Pancreas (tissue), 10 donors: Measurements from ENCODE around the gene ACSBG1. TPM values are rescaled to one million over a fixed set of nuclear protein-coding genes. Genes with fewer than 3 reads are reported as not detected.

ENCODE experiments used
- ATAC-seq, 4 donors: fragments of 200-7000 bp; cut with Tn5 transposase; one replicate each; pipeline versions ENCODE4 v1.8.0 to v1.9.1; 2020; ENCODE audit warnings: mild to moderate bottlenecking in 4 of 4, moderate library complexity in 4 of 4
- DNase-seq, 6 donors: peaks; one replicate each; pipeline ENCODE4 v3.0.0-alpha.2; 2020
- FAIRE-seq: peaks from 2 replicates; lab custom pipeline; 2012; peaks lifted over from hg19 to GRCh38; lab: Jason Lieb, UNC
- H3K27ac ChIP-seq, 4 donors: fragments of 200-600 bp; sonication (generic); 1 replicate in 3 of 4; 2 replicates in 1 of 4; pipeline versions ENCODE4 v1.5.0 to v1.8.0; 2020
- H3K27me3 ChIP-seq, 4 donors: fragments of 200-600 bp; one replicate each; pipeline ENCODE4 v1.8.0; 2021
- H3K36me3 ChIP-seq, 3 donors: fragments of 200-600 bp; sonication (generic) in 1 of 3; one replicate each; pipeline versions ENCODE4 v1.5.0 to v1.8.0; 2020 to 2021
- H3K4me1 ChIP-seq, 3 donors: fragments of 200-600 bp; one replicate each; pipeline ENCODE4 v1.8.0; 2021
- H3K4me3 ChIP-seq, 4 donors: fragments of 200-600 bp; sonication (generic) in 2 of 4; one replicate each; pipeline versions ENCODE4 v1.5.0 to v1.8.0; 2020 to 2021
- H3K9me3 ChIP-seq, 4 donors: fragments of 200-600 bp; one replicate each; pipeline ENCODE4 v1.8.0; 2021
- WGBS, 2 donors: extraction: QIAGEN DNeasy Blood & Tissue Kit; methylation state at CpG; one replicate each; pipeline ENCODE4 v1.1.7; 2013; 5-methylcytosine and 5-hydroxymethylcytosine counted together
- intact Hi-C, 3 donors: fragments of 100-400 bp; cut with DNase I; formaldehyde crosslinking; loops; one replicate each; pipeline versions ENCODE4 v1.11.1 to v1.14.2; 2022
- polyA plus RNA-seq, 2 donors: library from polyadenylated mRNA; stranded (reverse); fragments of 200-250 nt; gene quantifications; one replicate each; pipeline ENCODE4 v1.2.3, GENCODE V29; 2013
- total RNA-seq, 6 donors: library from RNA; stranded (reverse); fragmentation: NEBNext Ultra II Directional in 4 of 6; extraction: Animal tissue kit (Norgen Biotek cat#: 25700) in 4 of 6; gene quantifications; one replicate each; pipeline versions ENCODE4 v1.2.1 to v1.2.4, GENCODE V29; 2021 to 2023
- TF ChIP-seq, protein P1 (sequence below), 4 donors: fragments of 200-600 bp; sonication (generic) in 3 of 4; IDR thresholded peaks; one replicate each; pipeline versions ENCODE4 v1.5.0 to v1.8.0; 2021; ENCODE audit warnings: antibody characterized with exemption in 4 of 4
- donor health status: healthy with polysubstance abuse.
- donor health status: DM: no; HTN: no; CAD: no; lungs with moderate emphysema.
- donor health status: DM: no; HTN: no; CAD: no.
- donor health status: control.
- donor health status: control.
- donor health status: Bipolar disorder and iron deficiency.
- donor health status: DM: yes; HTN: yes; CAD: no.
- donor health status: DM: no; HTN: no; CAD: no.
- donor health status: DM: no; HTN: no; CAD: no.
- donor health status: DM: yes; HTN: yes; CAD: no.

Gene ACSBG1
- total RNA-seq, result under 1 TPM in 1 of 6 donors, not detected in 5; 0.04 TPM
- polyA plus RNA-seq, result under 1 TPM; 0.04 to 0.12 TPM

GRCh38 chr15:78234515-78235040, at the start of gene ACSBG1:
ACSBG1 (minus strand) TSS chr15:78234565; CDS start chr15:78234501, 64 bp downstream.
- TF ChIP-seq, protein P1, sequence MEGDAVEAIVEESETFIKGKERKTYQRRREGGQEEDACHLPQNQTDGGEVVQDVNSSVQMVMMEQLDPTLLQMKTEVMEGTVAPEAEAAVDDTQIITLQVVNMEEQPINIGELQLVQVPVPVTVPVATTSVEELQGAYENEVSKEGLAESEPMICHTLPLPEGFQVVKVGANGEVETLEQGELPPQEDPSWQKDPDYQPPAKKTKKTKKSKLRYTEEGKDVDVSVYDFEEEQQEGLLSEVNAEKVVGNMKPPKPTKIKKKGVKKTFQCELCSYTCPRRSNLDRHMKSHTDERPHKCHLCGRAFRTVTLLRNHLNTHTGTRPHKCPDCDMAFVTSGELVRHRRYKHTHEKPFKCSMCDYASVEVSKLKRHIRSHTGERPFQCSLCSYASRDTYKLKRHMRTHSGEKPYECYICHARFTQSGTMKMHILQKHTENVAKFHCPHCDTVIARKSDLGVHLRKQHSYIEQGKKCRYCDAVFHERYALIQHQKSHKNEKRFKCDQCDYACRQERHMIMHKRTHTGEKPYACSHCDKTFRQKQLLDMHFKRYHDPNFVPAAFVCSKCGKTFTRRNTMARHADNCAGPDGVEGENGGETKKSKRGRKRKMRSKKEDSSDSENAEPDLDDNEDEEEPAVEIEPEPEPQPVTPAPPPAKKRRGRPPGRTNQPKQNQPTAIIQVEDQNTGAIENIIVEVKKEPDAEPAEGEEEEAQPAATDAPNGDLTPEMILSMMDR (IDR thresholded peaks at IDR 0.05), result no peak
- 75 to 82% methylated on average over 6 of the region's 6 CpGs for WGBS, 2 donors
- H3K27me3 ChIP-seq, result no peaks in the 10 kb centered on the region
- DNase-seq (no peak), ATAC-seq (no peak), FAIRE-seq (no peak)
- H3K4me3 ChIP-seq, result no peak within 1 kb of the TSS
- no peak within 1 kb of the TSS for H3K27ac ChIP-seq
- intact Hi-C loops, result no loop called here
- H3K36me3 ChIP-seq, result no peaks in the 10 kb centered on the region
- H3K9me3 ChIP-seq, result no peaks in the 10 kb centered on the region
- H3K4me1 ChIP-seq, result no peaks in the 10 kb centered on the region

- DNase-seq (no peak), ATAC-seq (no peak), FAIRE-seq (no peak)
- Histone ChIP-seq H3K4me1 (no peaks in the 10 kb centered on the region), H3K4me3 (no peak overlapping the region), H3K9me3 (no peaks in the 10 kb centered on the region), H3K27ac (no peak overlapping the region), H3K27me3 (no peaks in the 10 kb centered on the region), H3K36me3 (peaks cover 0 to 18% (median 12%) of the 10 kb centered on the region in 3 donors)
- intact Hi-C loops, result no loop called here
- TF ChIP-seq, protein P1 (IDR thresholded peaks at IDR 0.05), result no peak
- 89 to 93% methylated on average over 2 of the region's 2 CpGs for WGBS, 2 donors
These were observed 48.0 kb upstream of the ACSBG1 start for GRCh38 chr15:78282324-78282723.

DNA sequence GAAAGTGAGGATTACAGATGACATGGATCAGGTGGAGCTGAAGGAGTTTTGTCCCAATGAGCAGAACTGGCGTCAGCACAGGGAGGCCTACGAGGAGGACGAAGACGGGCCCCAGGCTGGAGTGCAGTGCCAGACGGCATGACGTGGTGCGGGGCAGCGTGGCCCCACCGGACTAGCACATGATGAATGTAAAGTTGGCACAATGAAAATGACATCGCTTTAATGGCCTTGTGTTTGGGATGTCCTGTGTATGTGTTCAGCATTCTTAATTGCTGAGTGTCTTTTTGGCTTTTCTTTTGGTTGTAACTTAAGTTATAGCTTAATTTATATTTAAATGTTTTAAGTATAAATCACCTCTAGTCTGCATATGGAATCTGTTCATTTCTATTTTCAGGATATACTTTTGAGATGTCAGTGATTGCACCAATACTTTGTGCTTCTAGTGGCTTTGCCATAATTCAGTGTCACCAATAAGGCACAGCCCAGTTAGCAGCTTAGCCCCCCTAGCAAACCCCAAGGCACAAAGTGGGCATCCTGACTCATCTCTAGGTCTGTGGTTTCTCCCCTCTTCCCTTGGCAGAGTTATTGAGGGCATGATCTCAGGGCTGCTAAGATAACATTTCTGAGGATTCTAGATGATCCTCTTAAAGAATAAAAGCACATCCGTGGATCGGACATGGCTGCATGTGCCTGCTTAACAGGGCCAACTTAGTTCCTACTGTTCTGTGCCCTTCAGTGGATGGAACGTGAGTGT, 46.1 kb upstream of the ACSBG1 start:
- FAIRE-seq (no peak), DNase-seq (no peak), ATAC-seq (no peak)
- Histone ChIP-seq H3K4me3 (no peak overlapping the region), H3K4me1 (no peaks in the 10 kb centered on the region), H3K27ac (no peak overlapping the region), H3K36me3 (peaks cover 0 to 12% (median 11%) of the 10 kb centered on the region in 3 donors), H3K9me3 (no peaks in the 10 kb centered on the region), H3K27me3 (no peaks in the 10 kb centered on the region)
- TF ChIP-seq, protein P1 (IDR thresholded peaks at IDR 0.05), result no peak
- intact Hi-C loops, result no loop called here
- 94% methylated on average over 13 of the region's 13 CpGs for WGBS, 2 donors

DNA sequence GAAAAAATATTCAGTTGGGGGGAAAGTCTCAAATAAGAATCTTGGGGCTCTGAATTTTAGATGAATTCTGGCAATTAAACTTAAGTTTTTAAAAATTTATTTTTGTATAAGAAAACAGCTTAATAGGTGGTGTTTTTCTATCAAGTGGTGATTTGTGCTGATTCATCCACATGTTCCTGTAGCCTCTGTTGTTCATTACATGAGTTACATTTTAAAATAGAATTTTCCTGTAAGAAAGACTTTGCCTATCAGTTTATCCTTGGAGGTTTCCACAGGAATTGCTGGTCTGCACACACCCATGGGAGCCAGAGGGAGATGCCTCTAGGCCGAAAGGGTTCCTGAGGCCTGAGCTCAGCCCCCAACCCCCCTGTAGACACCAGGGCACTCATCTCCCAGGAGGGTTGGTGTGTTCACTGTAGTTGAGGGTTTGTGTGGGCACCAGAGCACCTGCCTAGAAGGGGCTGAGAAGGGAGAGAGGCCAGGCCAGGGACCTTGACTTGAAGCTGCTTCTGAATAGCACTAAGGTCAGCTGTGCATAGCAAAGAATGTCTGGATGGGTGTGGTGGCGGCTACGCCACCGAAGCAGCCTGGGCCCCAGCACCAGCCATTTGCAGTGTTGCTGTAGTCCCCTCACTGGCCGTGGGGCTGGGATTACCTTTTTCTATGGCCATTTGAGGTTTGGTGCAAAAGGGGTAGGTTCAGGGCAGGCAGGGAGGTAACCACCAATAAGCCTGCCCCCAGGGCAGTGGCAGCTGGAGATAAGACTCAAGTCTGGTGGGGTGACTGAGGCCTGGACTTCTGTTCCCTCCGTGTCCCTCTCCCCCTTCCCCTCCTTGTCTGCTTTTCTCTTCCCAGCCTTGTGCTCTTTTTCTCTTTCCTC, 41.9 kb upstream of the ACSBG1 start:
- intact Hi-C loops, result no loop called here
- DNase-seq (no peak), FAIRE-seq (no peak), ATAC-seq (no peak)
- Histone ChIP-seq H3K27me3 (no peaks in the 10 kb centered on the region), H3K9me3 (no peaks in the 10 kb centered on the region), H3K36me3 (peaks cover 0 to 5% (median 2%) of the 10 kb centered on the region in 3 donors), H3K4me3 (no peak overlapping the region), H3K27ac (no peak overlapping the region), H3K4me1 (no peaks in the 10 kb centered on the region)
- TF ChIP-seq, protein P1 (IDR thresholded peaks at IDR 0.05), result no peak
- 82 to 85% methylated on average over 6 of the region's 6 CpGs for WGBS, 2 donors
